HEK293 (cell line): ENCODE data around the gene NXT1.

Experiments
- MZF1 ChIP-seq: fragments of 450-650 bp; formaldehyde crosslinking; IDR thresholded peaks from 2 replicates; pipeline ENCODE4 v1.5.1; 2017; ENCODE audit warnings: missing biosample characterization, missing genetic modification characterization, borderline replicate concordance
- OSR2 ChIP-seq: fragments of 450-650 bp; formaldehyde crosslinking; IDR thresholded peaks from 2 replicates; pipeline ENCODE4 v1.5.1; 2016; ENCODE audit warnings: missing biosample characterization, missing genetic modification characterization
- WT1 ChIP-seq: fragments of 450-650 bp; formaldehyde crosslinking; IDR thresholded peaks from 2 replicates; pipeline ENCODE4 v1.5.1; 2016; ENCODE audit warnings: missing biosample characterization, missing genetic modification characterization
- ZNF184 ChIP-seq: fragments of 450-650 bp; IDR thresholded peaks from 2 replicates; pipeline ENCODE4 v1.5.1; 2018; ENCODE audit warnings: missing biosample characterization, mild to moderate bottlenecking, missing genetic modification characterization
- ZNF274 ChIP-seq, 2 experiments: fragments of 200-500 bp in 1 of 2; fragments of 450-650 bp in 1 of 2; sonication (Bioruptor generic) in 1 of 2; formaldehyde crosslinking in 1 of 2; IDR thresholded peaks; 2 replicates each; pipeline versions ENCODE4 v1.5.1 to v1.6.1; 2014 to 2016; ENCODE audit warnings: borderline replicate concordance in 1 of 2, inconsistent platforms in 1 of 2, low read length in 1 of 2, missing biosample characterization in 1 of 2, missing genetic modification characterization in 1 of 2
- ZNF354C ChIP-seq: fragments of 450-650 bp; formaldehyde crosslinking; IDR thresholded peaks from 2 replicates; pipeline ENCODE4 v1.5.1; 2016; ENCODE audit warnings: missing biosample characterization, missing genetic modification characterization, low read depth, borderline replicate concordance
- ZNF521 ChIP-seq: fragments of 450-650 bp; formaldehyde crosslinking; IDR thresholded peaks from 2 replicates; pipeline ENCODE4 v1.5.1; 2017; ENCODE audit warnings: missing biosample characterization, mild to moderate bottlenecking, missing genetic modification characterization
- ZNF76 ChIP-seq: fragments of 450-650 bp; formaldehyde crosslinking; IDR thresholded peaks from 2 replicates; pipeline ENCODE4; 2016; ENCODE audit warnings: low read depth, missing biosample characterization, missing genetic modification characterization, borderline replicate concordance
- TF ChIP-seq, protein P1 (sequence below): fragments of 450-650 bp; formaldehyde crosslinking; IDR thresholded peaks from 2 replicates; pipeline ENCODE4 v1.5.1; 2016; ENCODE audit warnings: missing biosample characterization, missing genetic modification characterization
- TF ChIP-seq, protein P2 (sequence below): fragments of 450-650 bp; formaldehyde crosslinking; IDR thresholded peaks from 2 replicates; pipeline ENCODE4 v1.5.1; 2016; ENCODE audit warnings: missing biosample characterization, missing genetic modification characterization
- TF ChIP-seq, protein P3 (sequence below): fragments of 450-650 bp; formaldehyde crosslinking; conservative IDR thresholded peaks from 2 replicates; pipeline ENCODE4 v1.5.1; 2016; ENCODE audit warnings: low read depth, missing biosample characterization, missing genetic modification characterization

DNA sequence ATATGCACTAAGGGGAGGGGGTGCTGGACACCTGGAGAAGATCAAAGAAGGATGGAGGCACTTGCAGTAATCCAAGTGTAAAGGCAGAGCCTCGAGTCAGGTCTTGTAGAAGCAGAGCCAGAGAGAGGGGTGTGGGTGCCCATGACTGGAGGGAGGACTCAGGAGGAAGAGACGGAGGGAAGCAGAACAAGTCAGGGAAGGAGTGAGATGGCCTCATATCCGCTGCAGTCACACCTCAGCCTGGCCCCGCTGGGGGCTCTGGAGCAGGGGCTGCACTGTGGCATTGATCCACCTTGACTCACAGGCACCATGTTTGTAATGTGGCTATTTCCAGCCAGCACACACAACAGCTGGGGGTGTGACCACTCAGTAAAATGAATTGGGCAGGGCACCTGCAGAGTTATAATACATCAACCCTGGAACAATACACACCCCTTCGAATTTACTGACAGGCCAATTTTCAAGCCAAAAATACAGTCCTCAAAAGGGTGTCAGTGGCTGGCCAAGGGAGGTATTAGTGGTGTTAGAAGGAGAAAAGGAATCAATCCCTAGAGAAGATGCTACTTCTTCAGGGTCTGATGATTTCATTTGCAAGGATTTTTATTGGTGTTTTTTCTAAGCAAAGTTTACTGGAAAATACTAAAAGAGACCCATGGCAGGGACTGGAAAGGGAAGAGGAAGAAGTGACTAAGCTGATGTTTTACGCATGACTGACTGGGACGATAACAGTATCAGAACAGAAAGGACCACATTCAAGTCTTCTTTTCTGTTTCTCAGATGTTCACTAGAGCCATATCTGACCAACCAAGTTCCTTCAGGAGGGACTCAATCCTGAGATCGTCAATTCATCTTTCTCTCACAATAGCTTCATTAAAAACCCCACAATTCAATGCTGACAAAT, 18.9 kb upstream of the NXT1 start:
- TF ChIP-seq, protein P1, sequence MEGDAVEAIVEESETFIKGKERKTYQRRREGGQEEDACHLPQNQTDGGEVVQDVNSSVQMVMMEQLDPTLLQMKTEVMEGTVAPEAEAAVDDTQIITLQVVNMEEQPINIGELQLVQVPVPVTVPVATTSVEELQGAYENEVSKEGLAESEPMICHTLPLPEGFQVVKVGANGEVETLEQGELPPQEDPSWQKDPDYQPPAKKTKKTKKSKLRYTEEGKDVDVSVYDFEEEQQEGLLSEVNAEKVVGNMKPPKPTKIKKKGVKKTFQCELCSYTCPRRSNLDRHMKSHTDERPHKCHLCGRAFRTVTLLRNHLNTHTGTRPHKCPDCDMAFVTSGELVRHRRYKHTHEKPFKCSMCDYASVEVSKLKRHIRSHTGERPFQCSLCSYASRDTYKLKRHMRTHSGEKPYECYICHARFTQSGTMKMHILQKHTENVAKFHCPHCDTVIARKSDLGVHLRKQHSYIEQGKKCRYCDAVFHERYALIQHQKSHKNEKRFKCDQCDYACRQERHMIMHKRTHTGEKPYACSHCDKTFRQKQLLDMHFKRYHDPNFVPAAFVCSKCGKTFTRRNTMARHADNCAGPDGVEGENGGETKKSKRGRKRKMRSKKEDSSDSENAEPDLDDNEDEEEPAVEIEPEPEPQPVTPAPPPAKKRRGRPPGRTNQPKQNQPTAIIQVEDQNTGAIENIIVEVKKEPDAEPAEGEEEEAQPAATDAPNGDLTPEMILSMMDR (tag by site-specific recombination) = no peak
- TF ChIP-seq OSR2 (tag by site-specific recombination) = no peak
- no peak for TF ChIP-seq MZF1 (tag by site-specific recombination)
- TF ChIP-seq, protein P2, sequence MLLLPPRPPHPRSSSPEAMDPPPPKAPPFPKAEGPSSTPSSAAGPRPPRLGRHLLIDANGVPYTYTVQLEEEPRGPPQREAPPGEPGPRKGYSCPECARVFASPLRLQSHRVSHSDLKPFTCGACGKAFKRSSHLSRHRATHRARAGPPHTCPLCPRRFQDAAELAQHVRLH (tag by site-specific recombination) = no peak
- TF ChIP-seq ZNF274 (IDR thresholded peaks at IDR 0.05; ENCODE audit: low read length) = no peak
- TF ChIP-seq ZNF274 (tag by site-specific recombination; IDR thresholded peaks at IDR 0.05; ENCODE audit: borderline replicate concordance) = no peak
- no peak for TF ChIP-seq WT1
- no peak for TF ChIP-seq ZNF184 (tag by site-specific recombination)
- TF ChIP-seq ZNF354C (tag by site-specific recombination) = no peak
- TF ChIP-seq ZNF521 (tag by site-specific recombination) = no peak
- TF ChIP-seq ZNF76 = no peak
- TF ChIP-seq, protein P3, sequence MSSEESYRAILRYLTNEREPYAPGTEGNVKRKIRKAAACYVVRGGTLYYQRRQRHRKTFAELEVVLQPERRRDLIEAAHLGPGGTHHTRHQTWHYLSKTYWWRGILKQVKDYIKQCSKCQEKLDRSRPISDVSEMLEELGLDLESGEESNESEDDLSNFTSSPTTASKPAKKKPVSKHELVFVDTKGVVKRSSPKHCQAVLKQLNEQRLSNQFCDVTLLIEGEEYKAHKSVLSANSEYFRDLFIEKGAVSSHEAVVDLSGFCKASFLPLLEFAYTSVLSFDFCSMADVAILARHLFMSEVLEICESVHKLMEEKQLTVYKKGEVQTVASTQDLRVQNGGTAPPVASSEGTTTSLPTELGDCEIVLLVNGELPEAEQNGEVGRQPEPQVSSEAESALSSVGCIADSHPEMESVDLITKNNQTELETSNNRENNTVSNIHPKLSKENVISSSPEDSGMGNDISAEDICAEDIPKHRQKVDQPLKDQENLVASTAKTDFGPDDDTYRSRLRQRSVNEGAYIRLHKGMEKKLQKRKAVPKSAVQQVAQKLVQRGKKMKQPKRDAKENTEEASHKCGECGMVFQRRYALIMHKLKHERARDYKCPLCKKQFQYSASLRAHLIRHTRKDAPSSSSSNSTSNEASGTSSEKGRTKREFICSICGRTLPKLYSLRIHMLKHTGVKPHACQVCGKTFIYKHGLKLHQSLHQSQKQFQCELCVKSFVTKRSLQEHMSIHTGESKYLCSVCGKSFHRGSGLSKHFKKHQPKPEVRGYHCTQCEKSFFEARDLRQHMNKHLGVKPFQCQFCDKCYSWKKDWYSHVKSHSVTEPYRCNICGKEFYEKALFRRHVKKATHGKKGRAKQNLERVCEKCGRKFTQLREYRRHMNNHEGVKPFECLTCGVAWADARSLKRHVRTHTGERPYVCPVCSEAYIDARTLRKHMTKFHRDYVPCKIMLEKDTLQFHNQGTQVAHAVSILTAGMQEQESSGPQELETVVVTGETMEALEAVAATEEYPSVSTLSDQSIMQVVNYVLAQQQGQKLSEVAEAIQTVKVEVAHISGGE (tag by site-specific recombination) = no peak
